GM19463 (cell line): ENCODE measurements around the gene SNX10.
A peak's percentile ranks its signal among the peaks of the same experiment; 100 is the strongest.

Source experiments
- ATAC-seq: cut with Tn5 transposase; IDR thresholded peaks from one replicate; pipeline ENCODE4 v1.9.1; 2021; ENCODE audit warnings: mild to moderate bottlenecking, moderate library complexity; ENCODE audit not compliant: unreplicated experiment

The SNX10 gene

DNA sequence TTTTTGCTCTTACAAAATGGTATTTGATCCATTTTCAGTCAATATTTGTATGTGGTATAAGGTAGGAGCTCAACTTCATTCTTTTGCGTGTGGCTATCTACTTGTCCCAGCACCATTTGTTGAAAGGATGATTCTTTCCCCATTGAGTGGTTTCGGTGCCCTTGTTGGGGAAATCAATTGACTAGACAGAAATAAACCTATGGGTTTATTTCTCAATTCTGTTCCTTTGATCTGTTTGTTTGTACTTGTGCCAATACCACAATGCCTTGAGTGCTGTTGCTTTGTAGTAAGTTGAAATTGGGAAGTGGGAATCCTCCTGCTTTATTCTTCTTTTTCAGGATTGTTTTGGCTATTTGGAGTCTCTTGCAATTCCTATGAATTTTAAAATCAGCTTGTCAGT lies 41.0 kb downstream of the SNX10 start:
- no peak for ATAC-seq

DNA sequence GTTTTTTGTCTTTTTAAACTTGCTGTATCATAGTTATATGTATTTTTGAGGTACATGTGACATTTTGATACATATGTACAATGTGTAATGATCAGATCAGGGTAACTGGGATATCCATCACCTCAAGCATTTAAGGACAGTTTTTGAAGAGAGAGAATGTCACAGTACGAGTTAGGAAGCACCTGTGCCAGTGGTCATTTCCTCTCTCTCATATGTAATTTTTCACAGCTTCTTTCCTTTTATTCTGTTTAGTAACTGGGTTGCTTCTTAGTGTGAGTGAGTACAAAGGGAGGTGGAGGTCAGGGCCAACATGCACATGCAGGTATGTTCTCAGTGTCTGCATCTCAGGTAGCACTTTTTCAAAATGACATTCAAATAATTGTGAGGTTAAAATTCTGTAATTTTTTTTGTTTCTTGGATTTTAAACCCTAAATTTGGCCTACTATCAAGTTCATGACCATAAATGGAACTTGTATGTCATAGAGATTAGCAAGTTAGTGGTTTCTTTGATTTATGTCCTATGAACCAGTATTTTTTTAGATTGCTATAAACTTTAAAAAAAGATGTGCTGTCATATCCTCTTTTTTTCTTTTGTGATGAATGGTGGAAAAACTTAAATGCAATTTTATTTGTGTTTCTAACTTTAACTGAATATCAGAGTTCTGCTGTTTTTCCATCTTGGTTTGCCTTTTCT lies 42.7 kb downstream of the SNX10 start:
- ATAC-seq, result no peak

- no peak for ATAC-seq
Measured at GRCh38 chr7:26337232-26337865, 45.7 kb downstream of the SNX10 start.

DNA sequence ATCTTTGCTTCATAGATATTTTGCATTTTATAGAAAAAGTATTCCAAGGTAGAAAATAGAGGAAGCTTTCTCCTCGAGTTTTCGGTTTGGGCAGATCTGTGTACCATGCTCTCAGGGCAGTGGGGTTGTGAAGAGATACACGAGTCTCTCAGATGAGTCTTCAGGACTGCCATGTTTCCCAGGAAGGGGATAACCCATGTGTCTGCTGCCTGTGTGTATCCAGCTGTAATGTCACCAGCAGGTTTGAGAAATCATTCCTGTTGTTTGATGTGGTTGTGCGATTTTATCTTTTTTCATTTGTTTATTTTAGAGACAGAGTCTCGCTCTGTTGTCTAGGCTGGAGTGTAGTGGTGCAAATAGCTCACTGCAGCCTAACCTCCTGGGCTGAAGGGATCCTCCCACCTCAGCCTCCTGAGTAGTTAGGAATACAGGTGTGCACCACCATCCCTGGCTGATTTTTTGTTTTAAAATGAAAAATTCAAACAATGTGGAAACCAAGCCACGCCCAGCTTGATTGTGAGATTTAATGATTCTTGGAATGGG lies 48.9 kb downstream of the SNX10 start:
- ATAC-seq, result no peak

- ATAC-seq, result no peak
Measured at GRCh38 chr7:26343320-26343832, 51.7 kb downstream of the SNX10 start.

GRCh38 chr7:26343837-26344236 lies 52.2 kb downstream of the SNX10 start:
- ATAC-seq, result no peak

- no peak for ATAC-seq
Measured at GRCh38 chr7:26345202-26345601, 53.5 kb downstream of the SNX10 start.

DNA sequence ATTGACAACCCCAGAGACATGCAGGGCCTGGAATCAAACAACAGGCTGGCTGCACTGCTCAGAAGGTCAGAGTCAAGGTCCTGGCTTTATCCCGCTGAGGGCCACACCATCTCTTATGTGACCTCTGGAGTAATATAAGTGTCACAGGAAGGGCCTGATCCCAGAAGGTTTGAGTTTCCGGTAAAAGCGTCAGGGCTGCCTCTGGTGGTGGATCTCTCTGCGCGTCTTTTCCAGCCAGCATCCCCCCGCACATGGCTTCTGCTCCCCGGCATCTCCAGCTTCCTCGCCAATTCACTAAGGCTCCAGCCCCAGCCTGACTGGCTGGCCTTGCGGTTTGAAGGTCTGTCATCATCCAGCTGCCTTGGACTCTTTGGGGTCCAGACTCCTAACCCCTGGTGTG lies 54.2 kb downstream of the SNX10 start:
- no peak for ATAC-seq

- ATAC-seq, result no peak
Measured at GRCh38 chr7:26346611-26347203, 55.0 kb downstream of the SNX10 start.

- peak; percentile 85 for ATAC-seq
Measured at GRCh38 chr7:26348234-26348851, 56.7 kb downstream of the SNX10 start.

- no peak for ATAC-seq
Measured at GRCh38 chr7:26349005-26349915, 57.6 kb downstream of the SNX10 start.

DNA sequence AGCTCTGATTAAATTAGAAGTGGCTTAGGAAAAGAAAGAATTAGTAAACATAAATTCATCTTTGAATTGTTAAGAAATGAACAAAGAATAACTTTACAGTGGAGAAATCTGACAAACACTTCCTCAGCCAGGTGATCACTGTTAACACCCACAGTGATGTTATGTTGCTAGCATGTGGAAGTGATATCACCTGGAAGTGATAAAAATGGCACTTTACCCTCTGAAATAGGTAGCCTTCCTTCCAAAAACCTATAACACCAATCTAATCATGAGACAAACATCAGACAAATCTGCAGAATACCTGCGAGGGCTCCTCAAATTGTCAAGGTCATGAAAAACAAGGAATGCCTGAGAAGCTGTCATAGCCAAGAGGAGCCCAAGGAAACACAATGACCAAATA lies 59.5 kb downstream of the SNX10 start:
- no peak for ATAC-seq

- ATAC-seq, result no peak
Measured at GRCh38 chr7:26356229-26356628, 64.6 kb downstream of the SNX10 start.

DNA sequence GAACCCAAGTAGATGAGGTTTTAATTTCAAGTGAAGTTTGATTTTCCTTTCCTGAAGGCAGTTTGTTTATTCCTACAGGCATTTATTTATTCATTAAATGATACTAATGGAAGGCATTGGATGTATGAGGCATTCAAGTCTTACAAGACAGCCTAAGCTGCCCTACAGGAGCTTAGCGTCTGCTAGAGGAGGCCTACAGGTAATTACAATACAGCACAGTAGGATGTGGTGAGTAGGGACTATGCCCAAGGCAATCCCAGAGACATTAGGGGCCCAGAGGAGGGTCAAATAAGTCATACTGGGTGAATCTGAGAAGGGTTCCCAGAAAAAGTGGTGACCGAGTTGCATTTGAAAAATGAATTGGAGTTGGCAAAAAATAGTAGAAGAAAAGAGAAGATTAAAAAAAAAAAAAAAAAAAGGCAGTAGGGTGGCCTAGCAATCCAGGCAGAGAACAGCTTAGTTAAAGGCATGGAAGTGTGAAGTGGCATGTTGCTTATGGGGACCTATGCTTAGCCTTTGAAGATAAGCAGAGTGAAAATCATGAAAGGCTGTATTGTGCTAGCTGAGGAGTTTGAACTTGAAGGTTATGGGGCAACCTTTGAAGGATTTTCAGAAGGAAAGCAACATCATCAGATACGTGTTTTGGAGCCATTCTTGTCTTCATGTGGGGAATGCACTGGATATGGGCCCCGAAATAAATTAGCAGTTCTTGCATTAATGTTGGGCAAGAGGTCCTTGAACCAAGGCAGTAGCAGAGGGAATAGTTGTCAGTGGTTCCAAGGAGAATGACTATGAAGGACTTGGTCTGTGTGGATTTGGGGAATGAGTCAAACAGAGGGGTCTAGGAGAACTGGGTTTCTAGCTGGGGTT lies 65.5 kb downstream of the SNX10 start:
- ATAC-seq, result no peak

DNA sequence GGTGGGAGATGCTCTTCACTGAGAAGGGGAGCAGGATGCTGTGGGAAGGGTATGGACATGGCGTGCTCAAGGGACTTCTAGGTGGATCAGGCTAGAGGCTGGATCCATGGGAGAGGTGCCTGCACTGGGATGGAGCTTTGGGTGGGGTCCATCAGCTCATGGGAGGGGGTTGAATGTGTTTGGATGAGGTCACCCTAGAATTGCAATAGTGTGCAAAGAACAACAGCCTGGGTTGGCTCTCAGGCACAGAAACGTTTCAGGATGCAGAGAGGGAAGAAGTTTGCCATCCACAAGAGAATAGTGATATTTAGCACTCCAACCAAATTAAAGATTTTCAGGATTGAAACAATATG lies 66.1 kb downstream of the SNX10 start:
- no peak for ATAC-seq

GRCh38 chr7:26360650-26361049 lies 69.0 kb downstream of the SNX10 start:
- ATAC-seq, result no peak

- ATAC-seq, result no peak
Measured at GRCh38 chr7:26361637-26362036, 70.0 kb downstream of the SNX10 start.

DNA sequence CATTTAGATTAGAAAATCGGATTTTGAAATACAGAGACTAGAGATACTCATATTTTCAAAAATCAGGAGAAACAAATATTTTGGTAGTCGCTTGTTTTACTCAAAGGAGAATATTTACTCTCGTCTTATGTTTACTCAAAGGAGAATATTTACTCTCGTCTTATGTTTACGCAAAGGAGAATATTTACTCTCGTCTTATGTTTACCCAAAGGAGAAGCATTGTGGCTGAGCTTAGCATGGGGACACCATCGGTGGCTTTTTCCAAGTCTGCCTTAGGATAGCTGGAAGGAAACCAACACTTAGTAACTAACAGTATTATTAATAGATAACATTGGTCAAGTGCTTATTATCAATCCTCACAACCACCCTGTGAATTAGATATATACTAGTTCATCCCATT lies 71.8 kb downstream of the SNX10 start:
- no peak for ATAC-seq

DNA sequence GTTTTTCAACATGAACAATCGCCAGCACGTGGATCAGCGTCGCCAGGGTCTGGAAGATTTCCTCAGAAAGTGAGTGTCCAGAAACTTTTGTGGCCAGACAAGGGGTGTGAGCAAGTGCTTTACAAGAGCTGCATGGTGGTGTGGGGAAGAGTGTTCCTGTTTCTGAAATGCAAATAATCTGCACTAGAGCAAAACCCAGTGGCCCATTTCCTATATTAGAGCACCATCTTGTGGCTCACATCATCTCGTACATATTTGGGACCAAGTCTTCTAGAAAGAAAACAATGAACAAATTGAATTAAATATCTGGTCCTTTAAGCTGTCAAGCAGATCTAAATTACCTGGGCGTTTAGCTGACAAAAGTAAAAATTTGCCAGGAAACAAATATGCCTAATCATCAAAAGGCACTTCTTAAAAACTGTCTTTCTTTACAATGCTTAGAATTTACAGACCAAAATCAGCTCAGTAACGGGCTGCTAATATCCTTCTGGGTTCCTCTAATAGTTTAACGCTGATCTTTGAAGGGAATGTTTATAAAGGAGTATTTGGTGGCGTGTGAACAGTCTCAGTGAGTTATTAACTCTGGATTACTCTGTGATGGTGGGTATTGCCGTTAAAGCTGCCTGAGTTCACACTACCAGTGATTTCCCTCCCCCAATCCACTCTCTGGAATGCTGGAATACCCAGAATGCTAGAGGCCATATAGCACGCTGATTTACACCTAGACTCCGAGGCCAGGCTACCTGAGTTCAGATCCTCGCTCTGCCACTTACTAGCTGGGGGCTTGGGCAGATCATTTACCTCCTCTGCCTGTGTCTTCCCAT lies 73.6 kb downstream of the SNX10 start:
- peak; percentile 82 for ATAC-seq
